ENCODE data around the gene SLCO3A1.

The SLCO3A1 gene

GRCh38 chr15:92152983-92153382 lies 299.5 kb downstream of the SLCO3A1 start:
- Histone ChIP-seq H3K27ac (ENCODE audit: low read length) (no peak overlapping the region), H3K4me2 (ENCODE audit: insufficient read depth, low read length) (no peak overlapping the region), H3K36me3 (ENCODE audit: insufficient read depth, low read length) (no peaks in the 10 kb centered on the region), H3K9ac (ENCODE audit: low read depth, low read length) (no peak overlapping the region), H3K4me3 (ENCODE audit: low read depth in 1 of 2, low read length in 2 of 2) (no peak overlapping the region), H3K27me3 (ENCODE audit: insufficient read depth, low read length, poor library complexity) (peaks cover 3% of the 10 kb centered on the region), H3K4me1 (ENCODE audit: insufficient read depth, low read length) (no peaks in the 10 kb centered on the region), H3K79me2 (ENCODE audit: insufficient read depth, low read length) (no peaks in the 10 kb centered on the region), H3K9me3 (ENCODE audit: insufficient read depth, low read length, severe bottlenecking) (no peaks in the 10 kb centered on the region), H2AFZ (ENCODE audit: low read depth, low read length) (no peak overlapping the region), H4K20me1 (ENCODE audit: insufficient read depth, low read length) (no peaks in the 10 kb centered on the region)
- no peak for DNase-seq
- ATAC-seq (ENCODE audit: insufficient read depth, low read depth) = no peak
- TF ChIP-seq, protein P1, sequence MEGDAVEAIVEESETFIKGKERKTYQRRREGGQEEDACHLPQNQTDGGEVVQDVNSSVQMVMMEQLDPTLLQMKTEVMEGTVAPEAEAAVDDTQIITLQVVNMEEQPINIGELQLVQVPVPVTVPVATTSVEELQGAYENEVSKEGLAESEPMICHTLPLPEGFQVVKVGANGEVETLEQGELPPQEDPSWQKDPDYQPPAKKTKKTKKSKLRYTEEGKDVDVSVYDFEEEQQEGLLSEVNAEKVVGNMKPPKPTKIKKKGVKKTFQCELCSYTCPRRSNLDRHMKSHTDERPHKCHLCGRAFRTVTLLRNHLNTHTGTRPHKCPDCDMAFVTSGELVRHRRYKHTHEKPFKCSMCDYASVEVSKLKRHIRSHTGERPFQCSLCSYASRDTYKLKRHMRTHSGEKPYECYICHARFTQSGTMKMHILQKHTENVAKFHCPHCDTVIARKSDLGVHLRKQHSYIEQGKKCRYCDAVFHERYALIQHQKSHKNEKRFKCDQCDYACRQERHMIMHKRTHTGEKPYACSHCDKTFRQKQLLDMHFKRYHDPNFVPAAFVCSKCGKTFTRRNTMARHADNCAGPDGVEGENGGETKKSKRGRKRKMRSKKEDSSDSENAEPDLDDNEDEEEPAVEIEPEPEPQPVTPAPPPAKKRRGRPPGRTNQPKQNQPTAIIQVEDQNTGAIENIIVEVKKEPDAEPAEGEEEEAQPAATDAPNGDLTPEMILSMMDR (IDR thresholded peaks at IDR 0.05; ENCODE audit: borderline replicate concordance, extremely low read depth, low read length, poor library complexity, severe bottlenecking) = no peak
- TF ChIP-seq EZH2 (IDR thresholded peaks at IDR 0.05; ENCODE audit: borderline replicate concordance, low read depth, low read length, severe bottlenecking) = no peak

- TF ChIP-seq EZH2 (IDR thresholded peaks at IDR 0.05; ENCODE audit: borderline replicate concordance, low read depth, low read length, severe bottlenecking) = no peak
- TF ChIP-seq, protein P1 (IDR thresholded peaks at IDR 0.05; ENCODE audit: borderline replicate concordance, extremely low read depth, low read length, poor library complexity, severe bottlenecking) = no peak
- H3K79me2 ChIP-seq (ENCODE audit: insufficient read depth, low read length) = no peaks in the 10 kb centered on the region
- H3K36me3 ChIP-seq (ENCODE audit: insufficient read depth, low read length) = no peaks in the 10 kb centered on the region
Measured at GRCh38 chr15:92153620-92154019, 300.1 kb downstream of the SLCO3A1 start.

DNA sequence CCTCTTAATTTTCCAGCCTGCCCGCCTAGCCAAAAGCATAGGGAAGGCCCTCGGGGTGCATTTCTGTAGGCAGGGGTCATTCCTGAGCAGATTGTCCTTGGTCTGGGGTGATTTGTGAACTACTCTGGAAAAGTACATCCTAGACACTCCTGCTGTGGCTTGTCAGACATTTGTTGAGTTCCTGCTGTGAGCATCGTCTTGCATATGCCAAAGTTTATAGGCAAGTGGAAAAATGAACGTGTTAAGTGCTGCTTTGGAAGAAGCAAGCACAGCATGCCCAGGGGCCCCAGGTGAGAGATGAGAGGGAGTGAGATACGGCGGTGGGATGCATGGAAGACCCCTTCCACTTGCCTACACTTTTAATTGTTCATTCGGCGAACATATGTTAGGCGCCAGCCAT lies 302.4 kb downstream of the SLCO3A1 start:
- Histone ChIP-seq H3K4me3 (ENCODE audit: low read depth in 1 of 2, low read length in 2 of 2) (no peak overlapping the region), H3K27me3 (ENCODE audit: insufficient read depth, low read length, poor library complexity) (peaks cover 3% of the 10 kb centered on the region), H3K4me2 (ENCODE audit: insufficient read depth, low read length) (no peak overlapping the region), H2AFZ (ENCODE audit: low read depth, low read length) (no peak overlapping the region), H3K9ac (ENCODE audit: low read depth, low read length) (no peak overlapping the region), H3K27ac (ENCODE audit: low read length) (no peak overlapping the region), H3K36me3 (ENCODE audit: insufficient read depth, low read length) (no peaks in the 10 kb centered on the region), H3K4me1 (ENCODE audit: insufficient read depth, low read length) (no peaks in the 10 kb centered on the region), H3K79me2 (ENCODE audit: insufficient read depth, low read length) (no peaks in the 10 kb centered on the region), H4K20me1 (ENCODE audit: insufficient read depth, low read length) (no peaks in the 10 kb centered on the region), H3K9me3 (ENCODE audit: insufficient read depth, low read length, severe bottlenecking) (no peaks in the 10 kb centered on the region)
- DNase-seq (no peak), ATAC-seq (ENCODE audit: insufficient read depth, low read depth) (no peak)
- TF ChIP-seq, protein P1 (IDR thresholded peaks at IDR 0.05; ENCODE audit: borderline replicate concordance, extremely low read depth, low read length, poor library complexity, severe bottlenecking) = no peak
- TF ChIP-seq EZH2 (IDR thresholded peaks at IDR 0.05; ENCODE audit: borderline replicate concordance, low read depth, low read length, severe bottlenecking) = no peak

More at GRCh38 chr15:92153620-92154019, 300.1 kb downstream of the SLCO3A1 start:
- H3K4me1 ChIP-seq (ENCODE audit: insufficient read depth, low read length) = no peaks in the 10 kb centered on the region
- no peak overlapping the region for H3K4me3 ChIP-seq (ENCODE audit: low read depth in 1 of 2, low read length in 2 of 2)
- no peak overlapping the region for H2AFZ ChIP-seq (ENCODE audit: low read depth, low read length)
- ATAC-seq (ENCODE audit: insufficient read depth, low read depth) (no peak), DNase-seq (no peak)
- H3K27ac ChIP-seq (ENCODE audit: low read length) = no peak overlapping the region
- H3K9ac ChIP-seq (ENCODE audit: low read depth, low read length) = no peak overlapping the region
- H3K9me3 ChIP-seq (ENCODE audit: insufficient read depth, low read length, severe bottlenecking) = no peaks in the 10 kb centered on the region
- H3K4me2 ChIP-seq (ENCODE audit: insufficient read depth, low read length) = no peak overlapping the region
- no peaks in the 10 kb centered on the region for H4K20me1 ChIP-seq (ENCODE audit: insufficient read depth, low read length)
- H3K27me3 ChIP-seq (ENCODE audit: insufficient read depth, low read length, poor library complexity) = peaks cover 3% of the 10 kb centered on the region
